ENCODE measurements around the gene SLFN5. TPM values are rescaled to one million over a fixed set of nuclear protein-coding genes. Genes with fewer than 3 reads are reported as not detected.

The SLFN5 gene
- total and polyA plus RNA-seq, 2 of the 13 experiments (the other 11 are each of a cell fraction or from before 2014, with no cell fraction given), result 0.25 to 0.35 TPM

GRCh38 chr17:35322749-35323148 lies 79.9 kb downstream of the SLFN5 start:
- no peak for FAIRE-seq
- intact Hi-C loops (cut with micrococcal nuclease; ENCODE audit: unreplicated experiment), result no loop called here
- ChIA-PET POLR2A (no interaction called here), CTCF (ENCODE audit: low intra/inter-chr PET ratio, low total read pairs) (no interaction called here)
- H3K27me3 ChIP-seq (ENCODE audit: control insufficient read depth in 1 of 2, insufficient read depth in 2 of 2, low read length in 2 of 2), result no peaks in the 10 kb centered on the region; a peak in 1 of 5 replicates
- no peak overlapping the region for H3K4me3 ChIP-seq (replicated peaks in 1 of 3; ENCODE audit: insufficient read depth in 1 of 3, low read depth in 2 of 3, low read length in 3 of 3)
- no peak overlapping the region for H2AFZ ChIP-seq (ENCODE audit: low read length)
- in situ Hi-C loops (cut with HindIII; ENCODE audit: extremely low pct_ligation_motif_present, low pct_unique_long_range_greater_than_20kb), result loop anchor here (25.0 kb wide), 1 partner anchor 415 kb away; the partner anchor contains the start of gene RASL10B
- no peak for ATAC-seq
- DNase-seq (ENCODE audit: low spot score), result no peak
- no peaks in the 10 kb centered on the region for H3K79me2 ChIP-seq (ENCODE audit: insufficient read depth, low read length)
- no peaks in the 10 kb centered on the region for H3K4me1 ChIP-seq (ENCODE audit: insufficient read depth, low read length)
- H3K9ac ChIP-seq (ENCODE audit: insufficient read depth, low read depth, low read length), result no peak overlapping the region
- BruUV-seq (replicated peaks), result no TSS peak
- WGBS (ENCODE audit: low lambda C conversion rate), result 2% methylated on average over 1 of the region's 1 CpG
- H4K20me1 ChIP-seq (ENCODE audit: insufficient read depth, low read length), result no peaks in the 10 kb centered on the region
- TF ChIP-seq KDM3A (CRISPR knock-in tag; IDR thresholded peaks at IDR 0.05; ENCODE audit: low read depth) (no peak), KLF11 (CRISPR knock-in tag; IDR thresholded peaks at IDR 0.05) (no peak), ARID2 (CRISPR knock-in tag; IDR thresholded peaks at IDR 0.05; ENCODE audit: borderline replicate concordance) (no peak), ZNF24 (IDR thresholded peaks at IDR 0.05) (no peak)
- no peak overlapping the region for H3K27ac ChIP-seq (ENCODE audit: extremely low read length, insufficient read depth, low read length)
- H3K9me3 ChIP-seq (ENCODE audit: low read length), result no peaks in the 10 kb centered on the region
- H3K4me2 ChIP-seq (ENCODE audit: low read depth, low read length), result no peak overlapping the region
- no peaks in the 10 kb centered on the region for H3K36me3 ChIP-seq (replicated peaks in 1 of 2; ENCODE audit: control insufficient read depth in 1 of 2, insufficient read depth in 2 of 2, low read length in 2 of 2)

Other genes starting within 250 kb of the SLFN5 start
- gene RFFL, start 179.4 kb upstream of the SLFN5 start, total RNA-seq (2016; rRNA removed; fragmentation: Illumina TruSeq; extraction: Trizol), result 24.3 and 36.7 TPM in 2 replicates
- 45.0 and 48.6 TPM in 2 replicates for gene RFFL, start 179.4 kb upstream of the SLFN5 start, polyA plus RNA-seq (2011; rRNA removed)
- gene RAD51D, start 123.2 kb upstream of the SLFN5 start, total RNA-seq (2016; rRNA removed; fragmentation: Illumina TruSeq; extraction: Trizol), result 12.9 and 13.1 TPM in 2 replicates
- 6.4 and 6.7 TPM in 2 replicates for gene RAD51D, start 123.2 kb upstream of the SLFN5 start, polyA plus RNA-seq (2011; rRNA removed)
- not detected in 2 replicates for gene FNDC8, start 121.5 kb upstream of the SLFN5 start, total RNA-seq (2016; rRNA removed; fragmentation: Illumina TruSeq; extraction: Trizol)
- gene FNDC8, start 121.5 kb upstream of the SLFN5 start, polyA plus RNA-seq (2011; rRNA removed), result not detected in 2 replicates
- gene NLE1, start 100.8 kb upstream of the SLFN5 start, total RNA-seq (2016; rRNA removed; fragmentation: Illumina TruSeq; extraction: Trizol), result 34.5 and 35.5 TPM in 2 replicates
- gene NLE1, start 100.8 kb upstream of the SLFN5 start, polyA plus RNA-seq (2011; rRNA removed), result 20.3 and 21.4 TPM in 2 replicates
- gene UNC45B, start 95.3 kb upstream of the SLFN5 start, total RNA-seq (2016; rRNA removed; fragmentation: Illumina TruSeq; extraction: Trizol), result not detected in 2 replicates
- gene UNC45B, start 95.3 kb upstream of the SLFN5 start, polyA plus RNA-seq (2011; rRNA removed), result 0.01 TPM in 1 of 2 replicates, not detected in the other
- gene SLC35G3, start 48.7 kb upstream of the SLFN5 start, total RNA-seq (2016; rRNA removed; fragmentation: Illumina TruSeq; extraction: Trizol), result not detected in 2 replicates
- not detected in 2 replicates for gene SLC35G3, start 48.7 kb upstream of the SLFN5 start, polyA plus RNA-seq (2011; rRNA removed)
- not detected in 2 replicates for gene SLFN11, start 130.5 kb downstream of the SLFN5 start, total RNA-seq (2016; rRNA removed; fragmentation: Illumina TruSeq; extraction: Trizol)
- not detected in 2 replicates for gene SLFN11, start 130.5 kb downstream of the SLFN5 start, polyA plus RNA-seq (2011; rRNA removed)
- 0.13 TPM in 1 of 2 replicates, not detected in the other for gene SLFN12, start 189.4 kb downstream of the SLFN5 start, total RNA-seq (2016; rRNA removed; fragmentation: Illumina TruSeq; extraction: Trizol)
- not detected in 2 replicates for gene SLFN12, start 189.4 kb downstream of the SLFN5 start, polyA plus RNA-seq (2011; rRNA removed)
- 0.18 TPM in 1 of 2 replicates, not detected in the other for gene SLFN13, start 205.7 kb downstream of the SLFN5 start, total RNA-seq (2016; rRNA removed; fragmentation: Illumina TruSeq; extraction: Trizol)
- gene SLFN13, start 205.7 kb downstream of the SLFN5 start, polyA plus RNA-seq (2011; rRNA removed), result not detected in 2 replicates